Neuronal stem cell (in vitro differentiated cells): ENCODE measurements around the gene TPSB2.

Experiments
- DNase-seq: peaks from one replicate; pipeline ENCODE4 v3.0.0-alpha.2; 2013; ENCODE audit warnings: low spot score
- H2AFZ ChIP-seq: one replicate; pipeline ENCODE4 v1.6.1; 2013; ENCODE audit warnings: mild to moderate bottlenecking, low read length, inconsistent platforms
- H2AK5ac ChIP-seq: 2 replicates; pipeline ENCODE4 v1.6.1; 2013; ENCODE audit warnings: low read depth, mild to moderate bottlenecking, inconsistent platforms, low read length, moderate library complexity, mixed read lengths
- H2BK120ac ChIP-seq: 2 replicates; pipeline ENCODE4 v1.6.1; 2013; ENCODE audit warnings: low read depth, mild to moderate bottlenecking, inconsistent platforms, low read length, moderate library complexity, mixed read lengths
- H2BK12ac ChIP-seq: one replicate; pipeline ENCODE4 v1.6.1; 2013; ENCODE audit warnings: low read length, inconsistent platforms
- H2BK15ac ChIP-seq: 2 replicates; pipeline ENCODE4 v1.6.1; 2013; ENCODE audit warnings: mild to moderate bottlenecking, low read length, inconsistent platforms, mixed read lengths
- H2BK5ac ChIP-seq: one replicate; pipeline ENCODE4 v1.6.1; 2013; ENCODE audit warnings: inconsistent platforms, mild to moderate bottlenecking, low read length, moderate library complexity
- H3K14ac ChIP-seq: one replicate; pipeline ENCODE4 v1.6.1; 2013; ENCODE audit warnings: low read length, inconsistent platforms
- H3K18ac ChIP-seq: 2 replicates; pipeline ENCODE4 v1.6.1; 2013; ENCODE audit warnings: low read length, inconsistent platforms
- H3K23ac ChIP-seq: 2 replicates; pipeline ENCODE4 v1.6.1; 2013; ENCODE audit warnings: low read depth, mild to moderate bottlenecking, mixed read lengths, low read length, inconsistent platforms; ENCODE audit not compliant: poor library complexity
- H3K27ac ChIP-seq: replicated peaks from 3 replicates; pipeline ENCODE4 v1.5.1; 2013; ENCODE audit warnings: low read length, inconsistent platforms
- H3K27me3 ChIP-seq, 3 experiments: 2 replicates each; pipeline ENCODE4 v1.6.1; 2013; ENCODE audit warnings: low read length in 3 of 3, mild to moderate bottlenecking in 2 of 3, inconsistent platforms in 1 of 3, low read depth in 1 of 3, mixed read lengths in 1 of 3, moderate library complexity in 1 of 3; ENCODE audit not compliant: control insufficient read depth in 3 of 3, insufficient read depth in 3 of 3
- H3K36me3 ChIP-seq, 2 donors: replicated peaks in 1 of 2; 2 replicates each; pipeline ENCODE4 v1.6.1; 2013; ENCODE audit warnings: low read length in 2 of 2; ENCODE audit not compliant: control insufficient read depth in 2 of 2, insufficient read depth in 2 of 2
- H3K4ac ChIP-seq: 2 replicates; pipeline ENCODE4 v1.6.1; 2013; ENCODE audit warnings: inconsistent platforms, mild to moderate bottlenecking, low read length, moderate library complexity
- H3K4me1 ChIP-seq, 2 donors: 1 replicate in 1 of 2; 2 replicates in 1 of 2; pipeline ENCODE4 v1.6.1; 2013; ENCODE audit warnings: low read length in 2 of 2, low read depth in 1 of 2; ENCODE audit not compliant: control insufficient read depth in 2 of 2, insufficient read depth in 1 of 2
- H3K4me2 ChIP-seq: one replicate; pipeline ENCODE4 v1.6.1; 2013; ENCODE audit warnings: mild to moderate bottlenecking, low read length, inconsistent platforms; ENCODE audit not compliant: insufficient read depth, poor library complexity, severe bottlenecking
- H3K4me3 ChIP-seq, 2 donors: 2 replicates each; pipeline ENCODE4 v1.5.1; 2013; ENCODE audit warnings: low read length in 2 of 2, mild to moderate bottlenecking in 2 of 2, inconsistent platforms in 1 of 2, moderate library complexity in 1 of 2
- H3K79me1 ChIP-seq: one replicate; pipeline ENCODE4 v1.6.1; 2013; ENCODE audit warnings: low read depth, mild to moderate bottlenecking, inconsistent platforms, low read length, moderate library complexity
- H3K9ac ChIP-seq: one replicate; pipeline ENCODE4 v1.6.1; 2013; ENCODE audit warnings: mild to moderate bottlenecking, low read depth, low read length, inconsistent platforms; ENCODE audit not compliant: poor library complexity
- H3K9me3 ChIP-seq, 2 donors: replicated peaks in 1 of 2; 2 replicates each; pipeline versions ENCODE3 to v1.6.1; 2013; ENCODE audit warnings: low read length in 2 of 2, mild to moderate bottlenecking in 2 of 2, inconsistent platforms in 1 of 2, low read depth in 1 of 2, mixed read lengths in 1 of 2, moderate library complexity in 1 of 2; ENCODE audit not compliant: control insufficient read depth in 2 of 2, insufficient read depth in 1 of 2
- H4K8ac ChIP-seq: one replicate; pipeline ENCODE4 v1.6.1; 2013; ENCODE audit warnings: low read depth, mild to moderate bottlenecking, inconsistent platforms, low read length, moderate library complexity
- H4K91ac ChIP-seq: one replicate; pipeline ENCODE4 v1.6.1; 2013; ENCODE audit warnings: low read length, low read depth, mild to moderate bottlenecking, inconsistent platforms; ENCODE audit not compliant: poor library complexity
- WGBS, 2 donors: extraction: QIAGEN DNeasy Blood & Tissue Kit; methylation state at CpG; one replicate each; pipeline ENCODE4 v1.1.7; 2013; ENCODE audit warnings: missing lambda C conversion rate in 2 of 2, mixed read lengths in 1 of 2; ENCODE audit not compliant: insufficient read length in 2 of 2, insufficient replicate concordance in 1 of 2; ENCODE audit errors: extremely low coverage in 2 of 2; 5-methylcytosine and 5-hydroxymethylcytosine counted together

Gene TPSB2

GRCh38 chr16:1263591-1264344 lies 33.8 kb upstream of the TPSB2 start:
- no peak overlapping the region for H3K4me2 ChIP-seq
- H3K23ac ChIP-seq: no peak overlapping the region
- no peak overlapping the region for H3K4ac ChIP-seq
- H3K4me1 ChIP-seq: peaks cover 0 to 2% of the 10 kb centered on the region in 2 donors
- peaks cover 11 to 42% (median 37%) of the 10 kb centered on the region in 3 experiments for H3K27me3 ChIP-seq
- H3K79me1 ChIP-seq: peaks cover 4% of the 10 kb centered on the region
- no peak overlapping the region for H3K18ac ChIP-seq
- H2AK5ac ChIP-seq: peak overlapping the region; percentile 35
- no peak overlapping the region for H3K9ac ChIP-seq
- no peak overlapping the region for H2BK15ac ChIP-seq
- no peak overlapping the region for H3K27ac ChIP-seq
- H4K8ac ChIP-seq: no peak overlapping the region
- no peaks in the 10 kb centered on the region for H3K36me3 ChIP-seq
- no peak overlapping the region for H2AFZ ChIP-seq
- H4K91ac ChIP-seq: no peak overlapping the region
- H2BK12ac ChIP-seq: no peak overlapping the region
- H3K9me3 ChIP-seq: peaks cover 0 to 11% of the 10 kb centered on the region in 2 donors
- DNase-seq: no peak
- no peak overlapping the region for H3K14ac ChIP-seq
- H3K4me3 ChIP-seq: no peak overlapping the region
- H2BK5ac ChIP-seq: no peak overlapping the region
- no CpG with 5 or more reads among the region's 15 CpGs for WGBS, 2 donors
- no peak overlapping the region for H2BK120ac ChIP-seq

- Histone ChIP-seq H3K4ac (no peak overlapping the region), H2BK15ac (no peak overlapping the region), H2BK12ac (no peak overlapping the region), H2BK5ac (no peak overlapping the region), H3K4me3 (no peak overlapping the region), H3K4me2 (no peak overlapping the region), H3K27me3 (peaks cover 11 to 48% (median 38%) of the 10 kb centered on the region in 3 experiments), H2BK120ac (no peak overlapping the region), H4K91ac (no peak overlapping the region), H3K4me1 (peaks cover 0 to 2% of the 10 kb centered on the region in 2 donors), H3K36me3 (no peaks in the 10 kb centered on the region), H3K79me1 (peaks cover 4% of the 10 kb centered on the region), H3K14ac (no peak overlapping the region), H4K8ac (no peak overlapping the region), H3K18ac (peak overlapping the region; percentile 38), H3K9me3 (peaks cover 0 to 11% of the 10 kb centered on the region in 2 donors), H2AK5ac (peak overlapping the region; percentile 50), H3K23ac (no peak overlapping the region), H2AFZ (no peak overlapping the region), H3K27ac (no peak overlapping the region), H3K9ac (no peak overlapping the region)
- WGBS, 2 donors: no CpG with 5 or more reads among the region's 9 CpGs
- DNase-seq: no peak
These were observed 32.9 kb upstream of the TPSB2 start for GRCh38 chr16:1262846-1263221.

- Histone ChIP-seq H2AFZ (no peak overlapping the region), H3K36me3 (no peaks in the 10 kb centered on the region), H4K91ac (no peak overlapping the region), H3K27ac (no peak overlapping the region), H2BK15ac (no peak overlapping the region), H4K8ac (no peak overlapping the region), H2AK5ac (peak overlapping the region; percentile 50), H3K23ac (no peak overlapping the region), H2BK12ac (no peak overlapping the region), H3K27me3 (peaks cover 11 to 51% (median 38%) of the 10 kb centered on the region in 3 experiments), H3K4me3 (no peak overlapping the region), H3K4ac (no peak overlapping the region), H3K9me3 (peaks cover 0 to 11% of the 10 kb centered on the region in 2 donors), H3K18ac (no peak overlapping the region), H3K9ac (no peak overlapping the region), H3K4me1 (peaks cover 0 to 2% of the 10 kb centered on the region in 2 donors), H3K79me1 (peaks cover 4% of the 10 kb centered on the region), H3K4me2 (no peak overlapping the region), H3K14ac (no peak overlapping the region), H2BK5ac (no peak overlapping the region), H2BK120ac (no peak overlapping the region)
- DNase-seq: no peak
- WGBS, 2 donors: no CpG with 5 or more reads among the region's 32 CpGs
These were observed 32.3 kb upstream of the TPSB2 start for GRCh38 chr16:1262210-1262845.

GRCh38 chr16:1261131-1261892 lies 31.3 kb upstream of the TPSB2 start:
- Histone ChIP-seq H2AK5ac (peak overlapping the region; percentile 63), H3K9me3 (peaks cover 0 to 10% of the 10 kb centered on the region in 2 donors), H3K27ac (no peak overlapping the region), H3K36me3 (no peaks in the 10 kb centered on the region), H2BK15ac (peak overlapping the region; percentile 55), H3K4me2 (peak overlapping the region; percentile 12), H2AFZ (no peak overlapping the region), H3K4ac (no peak overlapping the region), H3K79me1 (peaks cover 4% of the 10 kb centered on the region), H3K23ac (peak overlapping the region; percentile 95), H3K9ac (no peak overlapping the region), H2BK120ac (no peak overlapping the region), H4K91ac (no peak overlapping the region), H3K27me3 (peaks cover 11 to 58% (median 38%) of the 10 kb centered on the region in 3 experiments), H3K4me3 (no peak overlapping the region), H3K18ac (peak overlapping the region; percentile 87), H2BK12ac (no peak overlapping the region), H3K14ac (peak overlapping the region; percentile 71), H3K4me1 (peaks cover 0 to 2% of the 10 kb centered on the region in 2 donors), H4K8ac (no peak overlapping the region), H2BK5ac (no peak overlapping the region)
- no peak for DNase-seq
- no CpG with 5 or more reads among the region's 47 CpGs for WGBS, 2 donors
